ENCODE measurements around the gene DGKI.

GRCh38 chr7:137751361-137752009 lies 95.3 kb downstream of the DGKI start:
- no peak for TF ChIP-seq JUND (IDR thresholded peaks at IDR 0.05)
- TF ChIP-seq SRF (IDR thresholded peaks at IDR 0.05; ENCODE audit: low read depth) = no peak
- no peak for TF ChIP-seq CTCF (IDR thresholded peaks at IDR 0.05 in 2 of 3, conservative IDR thresholded peaks at IDR 0.05 in 1 of 3; ENCODE audit: borderline replicate concordance in 1 of 3, insufficient read depth in 1 of 3, low read depth in 2 of 3, low read length in 2 of 3)
- no peak for TF ChIP-seq POLR2A (IDR thresholded peaks at IDR 0.05; ENCODE audit: borderline replicate concordance, extremely low read depth, insufficient read depth, insufficient read length)
- no peak for TF ChIP-seq TCF7L2 (IDR thresholded peaks at IDR 0.05; ENCODE audit: borderline replicate concordance, extremely low read depth, insufficient read depth, insufficient read length)

Measured in HCT116 (cell line).